Liver (tissue), 2 donors: Measurements from ENCODE around the gene NT5M.

Experiments used
- CTCF ChIP-seq: fragments of 150-350 bp; IDR thresholded peaks from 2 replicates; pipeline ENCODE4 v1.5.1; 2017; ENCODE audit warnings: improper control_type of control experiment, low read depth, low read length; ENCODE audit not compliant: missing input control
- MAX ChIP-seq: IDR thresholded peaks from 2 replicates; pipeline ENCODE4 v1.6.1; 2016; ENCODE audit warnings: antibody characterized with exemption
- REST ChIP-seq: IDR thresholded peaks from 2 replicates; pipeline ENCODE4 v1.6.1; 2016; ENCODE audit warnings: antibody characterized with exemption, mild to moderate bottlenecking
- donor health status: healthy.

- TF ChIP-seq MAX (no peak), CTCF (peak; percentile 71), REST (no peak)
Measured at GRCh38 chr17:17313350-17313991, 10.3 kb downstream of the NT5M start.
